ENCODE results near the gene HSPA1A. TPM values are rescaled to one million over a fixed set of nuclear protein-coding genes. Genes with fewer than 3 reads are reported as not detected.
A peak's percentile ranks its signal among the peaks of the same experiment; 100 is the strongest.

Gene HSPA1A
- total and polyA plus RNA-seq, 9 of the 15 experiments (the other 6 are each of a cell fraction or from before 2014, with no cell fraction given): 2.2 to 273 (median 107) TPM

- H3K27me3 ChIP-seq (ENCODE audit: control insufficient read depth in 2 of 2, insufficient read depth in 2 of 2, low read length in 2 of 2): no peaks in the 10 kb centered on the region
- POLR2A ChIA-PET: interaction anchor here (0.6 to 6.1 kb wide), 7 partner anchors 10 to 163 kb away, joined by 4 to 58 read pairs (median 4); partner anchors contain the start of genes C6orf47 and LSM2
- H3K9ac ChIP-seq (ENCODE audit: insufficient read depth in 1 of 2, low read depth in 2 of 2, low read length in 2 of 2): peak overlapping the region; percentile 7 to 47; a peak in 3 of 4 replicates
- FAIRE-seq (no peak), DNase-seq (ENCODE audit: extremely low read depth in 1 of 4, low spot score in 3 of 4) (peak in 1 of 4 experiments; percentile 49), ATAC-seq (no peak)
- peak overlapping the region; percentile 89 for H3K4me2 ChIP-seq (ENCODE audit: insufficient read depth, low read length)
- H3K27ac ChIP-seq (ENCODE audit: extremely low read depth, low read depth, low read length): peak overlapping the region; percentile 57
- no peak overlapping the region for H3K4me3 ChIP-seq
- no peaks in the 10 kb centered on the region for H3K9me1 ChIP-seq (ENCODE audit: control insufficient read depth, insufficient read depth, low read length)
- H3K36me3 ChIP-seq (ENCODE audit: control insufficient read depth, insufficient read depth, low read length): peaks cover 23% of the 10 kb centered on the region
- peaks cover 43 to 47% of the 10 kb centered on the region in 2 experiments for H3K4me1 ChIP-seq (replicated peaks in 1 of 2; ENCODE audit: control insufficient read depth in 2 of 2, insufficient read depth in 2 of 2, low read length in 2 of 2)
- no peaks in the 10 kb centered on the region for H3K9me3 ChIP-seq (replicated peaks; ENCODE audit: control insufficient read depth, insufficient read depth, low read depth, low read length)
- peaks cover 66% of the 10 kb centered on the region for H3K79me2 ChIP-seq (ENCODE audit: control insufficient read depth, insufficient read depth, low read length)
- 0 out of 2 replicates have a peak overlapping the region, but pooled peaks have one; percentile 10 for H2AFZ ChIP-seq (ENCODE audit: low read depth, low read length)
- H4K20me1 ChIP-seq (replicated peaks; ENCODE audit: control insufficient read depth, insufficient read depth, low read length): peaks cover 16% of the 10 kb centered on the region
- CTCF ChIA-PET (ENCODE audit: low intra/inter-chr PET ratio): no interaction called here
- BruUV-seq (replicated peaks): no TSS peak
- intact Hi-C loops (cut with micrococcal nuclease): loop anchor here (10.0 kb wide), 1 partner anchor 355 kb away; the partner anchor contains the start of genes AGPAT1 and RNF5
- in situ Hi-C loops (cut with MboI): no loop called here
- TF ChIP-seq ZNF586 (CRISPR knock-in tag; conservative IDR thresholded peaks at IDR 0.05) (no peak), MAZ (CRISPR knock-in tag; conservative IDR thresholded peaks at IDR 0.05 in 1 of 2, IDR thresholded peaks at IDR 0.05 in 1 of 2) (0 out of 4 replicates have a peak, but pooled peaks of 1 of the 2 experiments have one; percentile 26), FOXA3 (CRISPR knock-in tag; conservative IDR thresholded peaks at IDR 0.05 in 1 of 2, IDR thresholded peaks at IDR 0.05 in 1 of 2) (peak; percentile 87 to 95; a peak in 3 of 4 replicates), ZSCAN29 (IDR thresholded peaks at IDR 0.05) (no peak), NR2C2 (CRISPR knock-in tag; IDR thresholded peaks at IDR 0.05) (peak; percentile 46; the same call in 1 of the 2 replicates), NR2C2 (tag; IDR thresholded peaks at IDR 0.05) (no peak), MGA (IDR thresholded peaks at IDR 0.05) (no peak)
Measured at GRCh38 chr6:31819871-31820299, 4.5 kb downstream of the HSPA1A start.
